ENCODE data around the gene TRAF3IP3.

Gene TRAF3IP3

DNA sequence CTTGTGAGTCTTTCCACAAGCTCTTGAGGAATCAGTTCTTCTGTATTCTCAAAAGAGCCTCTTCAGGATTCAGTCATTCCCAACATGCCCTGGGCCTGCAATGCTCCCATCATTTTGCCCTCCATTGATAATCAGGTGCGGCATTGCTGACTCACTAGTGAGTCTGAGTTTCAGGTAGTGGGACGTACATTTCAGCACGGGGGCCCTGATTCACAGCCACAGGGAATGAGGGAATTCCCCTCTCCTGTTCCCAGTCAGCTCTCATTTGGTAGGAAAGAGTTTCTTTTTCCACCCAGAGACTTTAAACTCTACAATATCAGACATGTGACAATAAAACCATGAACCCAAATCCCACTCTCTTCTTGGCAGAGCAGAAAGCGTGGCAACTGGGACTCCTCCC lies 53.8 kb downstream of the TRAF3IP3 start:
- TF ChIP-seq GATA2 (IDR thresholded peaks at IDR 0.05; ENCODE audit: low read depth, low read length) (no peak), GATA3 (IDR thresholded peaks at IDR 0.05; ENCODE audit: low read depth, low read length) (no peak)

DNA sequence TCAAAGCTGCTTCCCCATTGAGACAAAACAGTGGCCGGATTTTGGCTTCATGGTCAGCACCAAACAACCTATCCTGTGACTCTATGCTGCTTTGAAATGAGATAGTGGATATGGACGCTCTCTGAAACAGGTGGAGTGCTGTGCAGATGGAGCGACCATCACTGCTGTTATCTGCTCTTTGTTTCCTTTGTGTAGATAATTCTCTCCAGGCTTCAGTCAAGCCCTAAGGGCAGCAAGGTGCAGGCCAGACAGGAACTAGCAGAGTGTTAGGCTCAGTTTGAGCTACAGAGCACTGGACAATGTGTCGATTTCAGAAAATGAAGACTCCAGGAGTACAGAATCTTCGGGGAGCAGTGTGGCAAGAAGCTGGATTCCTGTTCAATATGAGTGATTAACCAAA lies 54.9 kb downstream of the TRAF3IP3 start:
- TF ChIP-seq GATA2 (IDR thresholded peaks at IDR 0.05; ENCODE audit: low read depth, low read length) (peak; percentile 68; the same call in 1 of the 2 replicates), GATA3 (IDR thresholded peaks at IDR 0.05; ENCODE audit: low read depth, low read length) (no peak)

DNA sequence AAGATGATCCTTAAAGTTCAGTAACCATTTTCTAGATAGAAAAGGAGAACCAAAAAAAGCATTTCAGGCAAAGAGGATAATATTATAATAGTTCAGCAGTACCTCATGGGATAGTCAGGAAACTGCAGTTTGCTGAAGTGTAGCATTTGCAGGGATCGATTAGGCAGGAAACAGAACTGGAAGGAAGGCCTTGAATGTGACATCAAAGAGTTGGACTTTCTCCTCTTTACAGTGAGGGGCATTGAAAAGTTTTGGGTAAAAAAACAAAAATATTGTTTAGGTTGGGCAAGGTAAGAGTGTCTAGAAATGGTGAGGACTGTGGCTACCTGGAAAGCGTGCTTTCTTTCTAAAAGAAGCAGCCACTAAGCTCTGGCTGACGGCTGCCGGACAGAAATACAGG lies 58.0 kb downstream of the TRAF3IP3 start:
- TF ChIP-seq GATA2 (IDR thresholded peaks at IDR 0.05; ENCODE audit: low read depth, low read length) (no peak), GATA3 (IDR thresholded peaks at IDR 0.05; ENCODE audit: low read depth, low read length) (no peak)

DNA sequence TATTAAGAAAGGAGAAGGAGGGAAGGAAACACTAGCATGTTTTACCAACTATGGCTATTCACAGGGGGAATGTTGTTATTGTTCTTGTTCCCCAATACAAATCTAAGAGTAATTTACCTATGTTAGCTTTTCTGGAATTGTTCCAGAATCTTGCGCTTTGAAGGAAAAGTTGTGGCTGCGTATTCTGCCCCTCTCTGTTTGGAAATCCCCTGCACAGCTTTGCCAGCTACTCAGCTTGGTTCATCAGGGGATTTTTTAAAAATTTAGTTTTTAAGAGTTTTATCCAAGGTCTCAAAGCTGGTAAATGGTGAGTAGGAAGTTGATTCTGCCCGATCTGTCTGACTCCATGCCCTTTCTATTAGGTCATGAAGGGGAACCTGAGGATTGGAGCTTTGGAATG lies 59.6 kb downstream of the TRAF3IP3 start:
- TF ChIP-seq GATA2 (IDR thresholded peaks at IDR 0.05; ENCODE audit: low read depth, low read length) (no peak), GATA3 (IDR thresholded peaks at IDR 0.05; ENCODE audit: low read depth, low read length) (no peak)

DNA sequence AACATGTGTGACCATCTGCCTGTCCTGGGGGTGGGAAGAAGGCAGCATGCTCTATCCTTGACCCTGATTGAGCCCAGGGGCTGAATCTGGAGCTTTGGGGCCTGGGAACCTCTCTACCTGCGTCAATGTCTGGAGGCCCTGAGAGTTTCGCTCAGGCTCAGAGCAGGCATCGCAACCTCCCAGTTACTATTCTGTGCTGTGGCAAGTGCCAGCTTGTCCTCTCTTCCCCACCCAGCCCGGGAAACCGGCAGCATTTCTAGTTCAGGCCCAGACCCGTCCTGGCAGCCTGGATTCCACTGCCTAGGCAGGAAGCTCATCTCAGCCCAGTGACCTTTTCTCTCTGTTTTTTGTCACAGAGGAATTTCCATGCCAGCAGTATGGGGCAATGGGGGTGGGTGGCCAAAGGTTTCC lies 60.1 kb downstream of the TRAF3IP3 start:
- no peak for TF ChIP-seq GATA2 (IDR thresholded peaks at IDR 0.05; ENCODE audit: low read depth, low read length)

DNA sequence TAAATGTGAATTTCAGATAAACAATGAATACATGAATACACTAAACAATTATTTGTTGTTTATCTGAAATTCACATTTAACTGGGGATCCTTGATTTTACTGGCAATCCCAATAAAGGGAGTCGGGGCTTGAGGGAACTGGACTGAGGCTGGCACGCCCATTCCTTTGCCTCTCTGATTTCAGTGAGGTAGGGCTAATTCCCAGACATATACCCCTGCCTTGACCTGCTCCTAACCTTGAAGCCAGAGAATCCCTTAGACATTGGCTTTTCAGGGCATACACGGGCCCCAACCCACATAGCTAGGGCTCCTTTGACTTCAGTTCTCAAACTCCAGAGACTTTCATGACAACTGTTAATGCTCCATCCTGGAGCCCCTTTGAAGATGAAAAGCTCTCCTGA lies 61.1 kb downstream of the TRAF3IP3 start:
- no peak for TF ChIP-seq GATA2 (IDR thresholded peaks at IDR 0.05; ENCODE audit: low read depth, low read length)
- TF ChIP-seq GATA3 (IDR thresholded peaks at IDR 0.05; ENCODE audit: low read depth, low read length): no peak

GRCh38 chr1:209817691-209818090 lies 61.8 kb downstream of the TRAF3IP3 start:
- TF ChIP-seq GATA3 (IDR thresholded peaks at IDR 0.05; ENCODE audit: low read depth, low read length): no peak
- no peak for TF ChIP-seq GATA2 (IDR thresholded peaks at IDR 0.05; ENCODE audit: low read depth, low read length)

GRCh38 chr1:209819058-209819457 lies 63.2 kb downstream of the TRAF3IP3 start:
- no peak for TF ChIP-seq GATA2 (IDR thresholded peaks at IDR 0.05; ENCODE audit: low read depth, low read length)
- TF ChIP-seq GATA3 (IDR thresholded peaks at IDR 0.05; ENCODE audit: low read depth, low read length): no peak

DNA sequence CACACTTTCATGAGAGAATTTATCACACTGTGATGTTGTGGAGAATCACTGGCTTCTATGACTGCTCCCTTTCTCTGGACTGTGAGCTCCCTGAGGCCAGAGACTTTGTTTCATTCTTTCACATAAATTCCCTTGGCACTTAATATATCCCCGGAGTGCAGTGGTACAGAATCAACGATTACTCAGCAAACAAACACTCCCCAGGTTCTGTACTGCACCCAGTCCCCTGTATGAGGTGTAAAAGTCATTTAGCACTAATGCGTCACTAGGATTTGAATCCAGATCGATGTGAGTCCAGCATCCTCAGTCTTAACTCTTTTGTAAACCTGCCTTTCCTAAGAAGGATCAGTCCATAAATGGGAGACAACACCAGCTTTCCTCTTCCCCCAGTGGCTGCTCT lies 65.1 kb downstream of the TRAF3IP3 start:
- TF ChIP-seq GATA3 (IDR thresholded peaks at IDR 0.05; ENCODE audit: low read depth, low read length) (no peak), GATA2 (IDR thresholded peaks at IDR 0.05; ENCODE audit: low read depth, low read length) (no peak)

GRCh38 chr1:209822706-209823105 lies 66.9 kb downstream of the TRAF3IP3 start:
- TF ChIP-seq GATA3 (IDR thresholded peaks at IDR 0.05; ENCODE audit: low read depth, low read length) (no peak), GATA2 (IDR thresholded peaks at IDR 0.05; ENCODE audit: low read depth, low read length) (no peak)

GRCh38 chr1:209823143-209824041 lies 67.5 kb downstream of the TRAF3IP3 start:
- no peak; the same call in 1 of the 2 replicates for TF ChIP-seq GATA3 (IDR thresholded peaks at IDR 0.05; ENCODE audit: low read depth, low read length)
- TF ChIP-seq GATA2 (IDR thresholded peaks at IDR 0.05; ENCODE audit: low read depth, low read length): no peak

GRCh38 chr1:209825591-209826434 lies 70.0 kb downstream of the TRAF3IP3 start:
- TF ChIP-seq GATA2 (IDR thresholded peaks at IDR 0.05; ENCODE audit: low read depth, low read length) (no peak), GATA3 (IDR thresholded peaks at IDR 0.05; ENCODE audit: low read depth, low read length) (no peak)

- TF ChIP-seq GATA2 (IDR thresholded peaks at IDR 0.05; ENCODE audit: low read depth, low read length) (peak; percentile 67), GATA3 (IDR thresholded peaks at IDR 0.05; ENCODE audit: low read depth, low read length) (no peak)
Measured at GRCh38 chr1:209827384-209828262, 71.8 kb downstream of the TRAF3IP3 start, which contains the start of gene UTP25. UTP25 (plus strand) TSS chr1:209827972; CDS start chr1:209828064, 92 bp downstream.

DNA sequence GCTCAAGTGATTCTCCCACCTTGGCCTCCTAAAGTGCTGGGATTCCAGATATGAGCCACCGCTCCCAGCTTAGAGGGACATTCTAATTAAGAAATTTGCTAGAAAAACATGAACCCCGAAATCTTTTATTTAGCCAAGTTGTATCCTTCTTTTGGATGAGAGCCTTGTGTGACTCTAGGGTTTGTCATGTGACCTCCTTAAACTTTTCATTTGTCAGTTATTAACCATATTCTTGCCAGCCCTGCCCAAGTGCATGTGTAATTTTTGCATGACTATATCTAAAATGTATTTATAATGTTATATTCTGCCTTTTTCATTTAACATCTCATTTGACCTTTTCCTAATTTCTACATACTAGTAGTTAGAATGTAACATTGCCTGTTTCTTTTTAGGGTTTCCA lies 73.9 kb downstream of the TRAF3IP3 start:
- TF ChIP-seq GATA2 (IDR thresholded peaks at IDR 0.05; ENCODE audit: low read depth, low read length) (no peak), GATA3 (IDR thresholded peaks at IDR 0.05; ENCODE audit: low read depth, low read length) (no peak)

Data from SH-SY5Y (cell line).